Endodermal cell (in vitro differentiated cells): Measurements from ENCODE around the gene ZNRD2. TPM values are rescaled to one million over a fixed set of nuclear protein-coding genes. Genes with fewer than 3 reads are reported as not detected.

ENCODE experiments used
- DNase-seq: peaks from one replicate; pipeline ENCODE4 v3.0.0-alpha.2; 2017
- H3K27ac ChIP-seq: 2 replicates; pipeline ENCODE4 v1.5.1; 2013; ENCODE audit warnings: mild to moderate bottlenecking, low read depth, low read length, moderate library complexity
- H3K27me3 ChIP-seq: 2 replicates; pipeline ENCODE4 v1.6.1; 2013; ENCODE audit warnings: mild to moderate bottlenecking, low read length, moderate library complexity; ENCODE audit not compliant: insufficient read depth, control insufficient read depth, poor library complexity, severe bottlenecking
- H3K36me3 ChIP-seq: 2 replicates; pipeline ENCODE4 v1.7.0; 2013; ENCODE audit warnings: mild to moderate bottlenecking, low read length, moderate library complexity; ENCODE audit not compliant: control insufficient read depth, insufficient read depth
- H3K4me1 ChIP-seq: one replicate; pipeline ENCODE4 v1.7.0; 2013; ENCODE audit warnings: low read length; ENCODE audit not compliant: control insufficient read depth, insufficient read depth
- H3K4me3 ChIP-seq: 2 replicates; pipeline ENCODE4 v1.5.1; 2013; ENCODE audit warnings: mild to moderate bottlenecking, low read length, moderate library complexity
- H3K9ac ChIP-seq: 2 replicates; pipeline ENCODE4 v1.6.1; 2013; ENCODE audit warnings: mild to moderate bottlenecking, low read length, moderate library complexity; ENCODE audit not compliant: poor library complexity, severe bottlenecking; ENCODE audit errors: extremely low read depth
- H3K9me3 ChIP-seq: 2 replicates; pipeline ENCODE4 v1.6.1; 2013; ENCODE audit warnings: mild to moderate bottlenecking, low read length, moderate library complexity; ENCODE audit not compliant: control insufficient read depth
- H3K27ac Mint-ChIP-seq: 2 replicates; pipeline ENCODE4 v1.8.0; 2020; ENCODE audit warnings: mixed read lengths
- H3K27me3 Mint-ChIP-seq: 2 replicates; pipeline ENCODE4 v1.8.0; 2021; ENCODE audit warnings: mild to moderate bottlenecking, mixed read lengths; ENCODE audit not compliant: insufficient read depth
- H3K36me3 Mint-ChIP-seq: 2 replicates; pipeline ENCODE4 v1.8.0; 2020; ENCODE audit warnings: low read depth, mixed read lengths
- H3K4me1 Mint-ChIP-seq: 2 replicates; pipeline ENCODE4 v1.8.0; 2020; ENCODE audit warnings: mixed read lengths
- H3K4me3 Mint-ChIP-seq: 2 replicates; pipeline ENCODE4 v1.8.0; 2020; ENCODE audit warnings: mild to moderate bottlenecking, moderate library complexity, mixed read lengths
- H3K9me3 Mint-ChIP-seq: 2 replicates; pipeline ENCODE4 v1.8.0; 2020; ENCODE audit warnings: mild to moderate bottlenecking, mixed read lengths
- WGBS, 2 experiments: methylation state at CpG; one replicate each; pipeline versions ENCODE4 v1.1.5 to v1.1.7; 2013; ENCODE audit warnings: missing lambda C conversion rate in 2 of 2, mixed read lengths in 1 of 2; ENCODE audit not compliant: insufficient coverage in 1 of 2, insufficient read length in 1 of 2; 5-methylcytosine and 5-hydroxymethylcytosine counted together
- total RNA-seq, 2 donors: library from RNA; stranded (reverse); fragmentation: NEBNext Ultra II Directional in 1 of 2; extraction: Animal tissue kit (Norgen Biotek cat#: 25700) in 1 of 2; gene quantifications; 2 replicates in 1 of 2; 3 replicates in 1 of 2; pipeline ENCODE4 v1.2.1, GENCODE V29; 2021
- TF ChIP-seq, protein P1 (sequence below): fragments of 200-600 bp; sonication (generic); conservative IDR thresholded peaks from 2 replicates; pipeline ENCODE4 v1.5.0; 2021; ENCODE audit warnings: antibody characterized with exemption, mild to moderate bottlenecking

The ZNRD2 gene
- total RNA-seq, 2 donors from 2014 or later, result 32.8 to 36.5 TPM

- Histone ChIP-seq H3K36me3 (peaks cover 14% of the 10 kb centered on the region), H3K9ac (no peak overlapping the region), H3K27me3 (peaks cover 67% of the 10 kb centered on the region), H3K9me3 (no peaks in the 10 kb centered on the region), H3K4me1 (no peaks in the 10 kb centered on the region), H3K4me3 (peak overlapping the region; percentile 72), H3K27ac (no peak overlapping the region)
- Mint-ChIP-seq H3K27ac (peak overlapping the region; percentile 58), H3K27me3 (peaks cover 69% of the 10 kb centered on the region), H3K9me3 (no peaks in the 10 kb centered on the region), H3K4me3 (peak overlapping the region; percentile 53), H3K4me1 (no peaks in the 10 kb centered on the region), H3K36me3 (peaks cover 23% of the 10 kb centered on the region)
- TF ChIP-seq, protein P1, sequence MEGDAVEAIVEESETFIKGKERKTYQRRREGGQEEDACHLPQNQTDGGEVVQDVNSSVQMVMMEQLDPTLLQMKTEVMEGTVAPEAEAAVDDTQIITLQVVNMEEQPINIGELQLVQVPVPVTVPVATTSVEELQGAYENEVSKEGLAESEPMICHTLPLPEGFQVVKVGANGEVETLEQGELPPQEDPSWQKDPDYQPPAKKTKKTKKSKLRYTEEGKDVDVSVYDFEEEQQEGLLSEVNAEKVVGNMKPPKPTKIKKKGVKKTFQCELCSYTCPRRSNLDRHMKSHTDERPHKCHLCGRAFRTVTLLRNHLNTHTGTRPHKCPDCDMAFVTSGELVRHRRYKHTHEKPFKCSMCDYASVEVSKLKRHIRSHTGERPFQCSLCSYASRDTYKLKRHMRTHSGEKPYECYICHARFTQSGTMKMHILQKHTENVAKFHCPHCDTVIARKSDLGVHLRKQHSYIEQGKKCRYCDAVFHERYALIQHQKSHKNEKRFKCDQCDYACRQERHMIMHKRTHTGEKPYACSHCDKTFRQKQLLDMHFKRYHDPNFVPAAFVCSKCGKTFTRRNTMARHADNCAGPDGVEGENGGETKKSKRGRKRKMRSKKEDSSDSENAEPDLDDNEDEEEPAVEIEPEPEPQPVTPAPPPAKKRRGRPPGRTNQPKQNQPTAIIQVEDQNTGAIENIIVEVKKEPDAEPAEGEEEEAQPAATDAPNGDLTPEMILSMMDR, result peak; percentile 97
- 3 to 5% methylated on average over 20 to 78 of the region's 78 CpGs for WGBS, 2 experiments
- DNase-seq, result peak; percentile 99
These were observed 29.8 kb upstream of the ZNRD2 start for GRCh38 chr11:65540290-65541092.

DNA sequence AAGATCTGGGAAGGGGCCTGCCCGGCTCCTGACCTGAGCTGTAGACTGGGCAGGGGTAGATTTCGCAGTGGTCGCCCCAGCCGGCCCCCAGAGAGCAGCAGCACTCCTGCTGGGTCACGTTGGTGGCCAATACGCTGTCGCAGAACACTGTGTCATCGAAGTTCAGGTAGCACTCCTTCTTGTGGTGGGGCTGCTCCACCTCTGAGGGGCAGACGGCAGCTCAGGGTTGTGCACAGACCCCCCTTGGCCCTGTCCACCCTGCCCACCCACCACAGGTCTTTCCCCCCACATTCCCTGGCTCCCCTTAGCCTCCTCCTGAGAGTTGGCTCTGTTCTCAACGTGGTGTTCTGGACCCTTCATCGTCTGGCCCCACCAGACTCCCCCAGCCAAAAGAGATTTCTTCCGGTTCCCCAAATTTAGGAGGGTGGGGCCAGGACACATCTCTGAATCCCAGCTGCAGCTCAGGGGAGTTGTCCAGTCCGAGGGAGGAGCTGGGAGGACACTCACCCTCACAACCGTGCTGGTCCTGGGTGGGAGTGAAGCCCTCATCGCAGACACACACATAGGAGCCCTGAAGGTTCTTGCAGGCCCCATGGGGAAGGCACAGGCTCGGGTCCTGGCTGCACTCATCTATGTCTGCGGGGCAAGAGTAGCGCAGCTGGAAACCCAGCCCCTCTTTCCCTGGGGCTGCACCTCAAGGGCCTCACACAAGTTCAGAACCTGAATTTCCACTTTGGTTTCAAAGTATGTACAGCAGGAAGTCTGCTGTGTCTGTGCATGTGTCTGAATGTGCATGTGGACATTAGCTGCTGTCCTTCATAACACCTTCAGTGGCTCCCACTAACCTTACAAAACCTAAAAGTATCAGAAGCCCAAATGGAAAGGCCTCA, 28.9 kb upstream of the ZNRD2 start:
- no peak for DNase-seq
- Histone ChIP-seq H3K4me1 (no peaks in the 10 kb centered on the region), H3K4me3 (peak overlapping the region; percentile 72), H3K9me3 (no peaks in the 10 kb centered on the region), H3K9ac (no peak overlapping the region), H3K27ac (no peak overlapping the region), H3K27me3 (peaks cover 75% of the 10 kb centered on the region), H3K36me3 (peaks cover 7% of the 10 kb centered on the region)
- Mint-ChIP-seq H3K27me3 (peaks cover 78% of the 10 kb centered on the region), H3K4me1 (peaks cover 2% of the 10 kb centered on the region), H3K9me3 (no peaks in the 10 kb centered on the region), H3K36me3 (peaks cover 16% of the 10 kb centered on the region), H3K27ac (peak overlapping the region; percentile 58), H3K4me3 (peak overlapping the region; percentile 53)
- TF ChIP-seq, protein P1, result no peak
- 61 to 64% methylated on average over 12 to 18 of the region's 18 CpGs for WGBS, 2 experiments

GRCh38 chr11:65542738-65543390, 27.4 kb upstream of the ZNRD2 start:
- Histone ChIP-seq H3K4me3 (no peak overlapping the region), H3K27ac (no peak overlapping the region), H3K27me3 (peaks cover 83% of the 10 kb centered on the region), H3K9ac (no peak overlapping the region), H3K4me1 (no peaks in the 10 kb centered on the region), H3K9me3 (no peaks in the 10 kb centered on the region), H3K36me3 (peaks cover 7% of the 10 kb centered on the region)
- peaks cover 7% of the 10 kb centered on the region for H3K36me3 Mint-ChIP-seq
- DNase-seq, result no peak
- TF ChIP-seq, protein P1, result no peak
- H3K4me1 Mint-ChIP-seq, result peaks cover 3% of the 10 kb centered on the region
- WGBS, 2 experiments, result 63 to 85% methylated on average over 1 to 3 of the region's 3 CpGs
- H3K9me3 Mint-ChIP-seq, result no peaks in the 10 kb centered on the region
- H3K27me3 Mint-ChIP-seq, result peaks cover 88% of the 10 kb centered on the region
- H3K4me3 Mint-ChIP-seq, result no peak overlapping the region
- no peak overlapping the region for H3K27ac Mint-ChIP-seq
